Tibial artery (tissue), 4 donors: ENCODE results near the gene MRPL9.
A peak's percentile ranks its signal among the peaks of the same experiment; 100 is the strongest.

Source experiments
- DNase-seq, 2 donors: peaks; one replicate each; pipeline ENCODE4 v3.0.0-alpha.2; 2019
- H3K27ac ChIP-seq, 2 donors: fragments of 200-600 bp; sonication (generic) in 1 of 2; 1 replicate in 1 of 2; 2 replicates in 1 of 2; pipeline ENCODE4 v1.5.1; 2018 to 2019; ENCODE audit warnings: mild to moderate bottlenecking in 1 of 2
- H3K27me3 ChIP-seq, 2 donors: fragments of 200-600 bp; sonication (generic) in 1 of 2; one replicate each; pipeline versions ENCODE4 v1.5.1 to v1.6.0; 2016 to 2019
- H3K36me3 ChIP-seq, 3 donors: fragments of 200-600 bp; sonication (generic) in 2 of 3; one replicate each; pipeline ENCODE4 v1.5.1; 2016 to 2019; ENCODE audit warnings: mild to moderate bottlenecking in 2 of 3
- H3K4me1 ChIP-seq, 4 donors: fragments of 200-600 bp; sonication (generic) in 2 of 4; 1 replicate in 3 of 4; 2 replicates in 1 of 4; pipeline ENCODE4 v1.5.1; 2016 to 2019
- H3K4me3 ChIP-seq, 2 donors: fragments of 200-600 bp; sonication (generic) in 1 of 2; 1 replicate in 1 of 2; 2 replicates in 1 of 2; pipeline ENCODE4 v1.5.1; 2018 to 2019; ENCODE audit warnings: mild to moderate bottlenecking in 2 of 2
- H3K9me3 ChIP-seq, 3 donors: fragments of 200-600 bp; sonication (generic) in 1 of 3; one replicate each; pipeline ENCODE4 v1.5.1; 2016 to 2019
- CTCF ChIP-seq, 2 experiments: fragments of 200-600 bp in 1 of 2; fragments of 450-650 bp in 1 of 2; IDR thresholded peaks; one replicate each; pipeline ENCODE4 v1.5.1; 2017 to 2019; ENCODE audit warnings: antibody characterized with exemption in 2 of 2, mild to moderate bottlenecking in 1 of 2, moderate library complexity in 1 of 2
- intact Hi-C: fragments of 100-400 bp; cut with DNase I; formaldehyde crosslinking; loops from one replicate; pipeline ENCODE4 v1.15.0; 2023; ENCODE audit warnings: low total_unique reads

MRPL9 gene

GRCh38 chr1:151720554-151720953 is 42.7 kb downstream of the MRPL9 start:
- TF ChIP-seq CTCF (IDR thresholded peaks at IDR 0.05): no peak
- no peak for DNase-seq
- peaks cover 0 to 14% of the 10 kb centered on the region in 2 donors for H3K27me3 ChIP-seq
- intact Hi-C loops: no loop called here
- no peaks in the 10 kb centered on the region for H3K36me3 ChIP-seq
- H3K4me3 ChIP-seq: peak overlapping the region; percentile 52 to 66
- peaks cover 0 to 47% (median 36%) of the 10 kb centered on the region in 4 donors for H3K4me1 ChIP-seq
- H3K27ac ChIP-seq: peak overlapping the region; percentile 72 to 79
- H3K9me3 ChIP-seq: no peaks in the 10 kb centered on the region

GRCh38 chr1:151720125-151720524 is 43.2 kb downstream of the MRPL9 start:
- Histone ChIP-seq H3K36me3 (no peaks in the 10 kb centered on the region), H3K9me3 (no peaks in the 10 kb centered on the region), H3K27ac (peak overlapping the region; percentile 72 to 79), H3K4me1 (peaks cover 0 to 47% (median 36%) of the 10 kb centered on the region in 4 donors), H3K27me3 (peaks cover 0 to 15% of the 10 kb centered on the region in 2 donors), H3K4me3 (peak overlapping the region in 1 of 2 donors; percentile 66)
- no peak for DNase-seq
- TF ChIP-seq CTCF (IDR thresholded peaks at IDR 0.05): no peak
- intact Hi-C loops: no loop called here

GRCh38 chr1:151718666-151719065 is 44.6 kb downstream of the MRPL9 start:
- no peak overlapping the region for H3K4me3 ChIP-seq
- H3K36me3 ChIP-seq: no peaks in the 10 kb centered on the region
- DNase-seq: no peak
- H3K4me1 ChIP-seq: peaks cover 0 to 47% (median 36%) of the 10 kb centered on the region in 4 donors
- no peak overlapping the region for H3K27ac ChIP-seq
- no peak for TF ChIP-seq CTCF (IDR thresholded peaks at IDR 0.05)
- peaks cover 0 to 22% of the 10 kb centered on the region in 2 donors for H3K27me3 ChIP-seq
- intact Hi-C loops: no loop called here
- no peaks in the 10 kb centered on the region for H3K9me3 ChIP-seq

GRCh38 chr1:151718011-151718431 is 45.3 kb downstream of the MRPL9 start:
- DNase-seq: no peak
- H3K27me3 ChIP-seq: peaks cover 0 to 22% of the 10 kb centered on the region in 2 donors
- no peaks in the 10 kb centered on the region for H3K9me3 ChIP-seq
- H3K4me3 ChIP-seq: no peak overlapping the region
- no peak for TF ChIP-seq CTCF (IDR thresholded peaks at IDR 0.05)
- H3K36me3 ChIP-seq: no peaks in the 10 kb centered on the region
- intact Hi-C loops: no loop called here
- H3K27ac ChIP-seq: no peak overlapping the region
- peaks cover 0 to 47% (median 36%) of the 10 kb centered on the region in 4 donors for H3K4me1 ChIP-seq

GRCh38 chr1:151716771-151717631 is 46.3 kb downstream of the MRPL9 start, which contains the start of gene CELF3:
Gene CELF3 (minus strand): TSS chr1:151716803. CDS start chr1:151716020, 783 bp downstream.
- H3K27ac ChIP-seq: no peak within 1 kb of the TSS
- H3K4me3 ChIP-seq: peak within 1 kb of the TSS in 1 of 2 donors; percentile 2
- H3K4me1 ChIP-seq: peaks cover 0 to 43% (median 33%) of the 10 kb centered on the region in 4 donors
- intact Hi-C loops: no loop called here
- DNase-seq: no peak
- H3K36me3 ChIP-seq: no peaks in the 10 kb centered on the region
- no peaks in the 10 kb centered on the region for H3K9me3 ChIP-seq
- peaks cover 0 to 22% of the 10 kb centered on the region in 2 donors for H3K27me3 ChIP-seq
- no peak for TF ChIP-seq CTCF (IDR thresholded peaks at IDR 0.05)
